ENCODE data around the gene TREX2. TPM values are rescaled to one million over a fixed set of nuclear protein-coding genes. Genes with fewer than 3 reads are reported as not detected.

The TREX2 gene
- total RNA-seq, 2 experiments from 2014 or later = 3.7 to 6.7 TPM

- ChIA-PET CTCF (ENCODE audit: unreplicated experiment) (no interaction called here), POLR2A (no interaction called here)
- no peak for TF ChIP-seq EZH2phosphoT487 (IDR thresholded peaks at IDR 0.05; ENCODE audit: borderline replicate concordance, low read depth, low read length)
- TF ChIP-seq CTCF (conservative IDR thresholded peaks at IDR 0.05; ENCODE audit: low read length) = no peak
- Histone ChIP-seq H3K4me2 (ENCODE audit: low read length) (no peak overlapping the region), H3K4me1 (ENCODE audit: insufficient read depth, low read length, poor library complexity, severe bottlenecking) (peaks cover 12% of the 10 kb centered on the region), H3K27ac (ENCODE audit: low read depth, low read length, poor library complexity, severe bottlenecking) (no peak overlapping the region), H3K79me2 (ENCODE audit: insufficient read depth, low read depth, low read length) (peaks cover 18% of the 10 kb centered on the region; the same call in 1 of the 2 replicates), H3K36me3 (ENCODE audit: insufficient read depth, low read length) (peaks cover 31% of the 10 kb centered on the region), H3K9me3 (ENCODE audit: low read length) (no peaks in the 10 kb centered on the region), H2AFZ (ENCODE audit: low read length) (no peak overlapping the region), H3K9me2 (ENCODE audit: insufficient read depth, low read length) (no peaks in the 10 kb centered on the region), H3K4me3 (ENCODE audit: low read depth, low read length, poor library complexity, severe bottlenecking) (no peak overlapping the region), H4K20me1 (ENCODE audit: insufficient read depth, low read length) (no peaks in the 10 kb centered on the region; the same call in 1 of the 2 replicates)
- BruUV-seq (replicated peaks) = no TSS peak
- intact Hi-C loops (cut with micrococcal nuclease; ENCODE audit: unreplicated experiment) = no loop called here
- DNase-seq (ENCODE audit: low spot score) = no peak
These were observed 22.2 kb upstream of the TREX2 start for GRCh38 chrX:153468008-153468580.

- Histone ChIP-seq H2AFZ (ENCODE audit: low read length) (no peak overlapping the region), H3K9me3 (ENCODE audit: low read length) (no peaks in the 10 kb centered on the region), H3K79me2 (ENCODE audit: insufficient read depth, low read depth, low read length) (peaks cover 18% of the 10 kb centered on the region; the same call in 1 of the 2 replicates), H3K27ac (ENCODE audit: low read depth, low read length, poor library complexity, severe bottlenecking) (no peak overlapping the region), H3K4me3 (ENCODE audit: low read depth, low read length, poor library complexity, severe bottlenecking) (no peak overlapping the region), H3K4me1 (ENCODE audit: insufficient read depth, low read length, poor library complexity, severe bottlenecking) (peaks cover 12% of the 10 kb centered on the region), H3K4me2 (ENCODE audit: low read length) (no peak overlapping the region), H3K9me2 (ENCODE audit: insufficient read depth, low read length) (no peaks in the 10 kb centered on the region), H3K36me3 (ENCODE audit: insufficient read depth, low read length) (peaks cover 40% of the 10 kb centered on the region), H4K20me1 (ENCODE audit: insufficient read depth, low read length) (no peaks in the 10 kb centered on the region; the same call in 1 of the 2 replicates)
- POLR2A ChIA-PET = no interaction called here
- intact Hi-C loops (cut with micrococcal nuclease; ENCODE audit: unreplicated experiment) = no loop called here
- TF ChIP-seq EZH2phosphoT487 (IDR thresholded peaks at IDR 0.05; ENCODE audit: borderline replicate concordance, low read depth, low read length) (no peak), CTCF (conservative IDR thresholded peaks at IDR 0.05; ENCODE audit: low read length) (no peak)
- no peak for DNase-seq (ENCODE audit: low spot score)
- no TSS peak for BruUV-seq (replicated peaks)
- CTCF ChIA-PET (ENCODE audit: unreplicated experiment) = no interaction called here
These were observed 20.0 kb upstream of the TREX2 start for GRCh38 chrX:153465691-153466380.

- CTCF ChIA-PET (ENCODE audit: unreplicated experiment) = no interaction called here
- H3K9me3 ChIP-seq (ENCODE audit: low read length) = no peaks in the 10 kb centered on the region
- no peaks in the 10 kb centered on the region; the same call in 1 of the 2 replicates for H4K20me1 ChIP-seq (ENCODE audit: insufficient read depth, low read length)
- no peak overlapping the region for H3K4me3 ChIP-seq (ENCODE audit: low read depth, low read length, poor library complexity, severe bottlenecking)
- H3K9me2 ChIP-seq (ENCODE audit: insufficient read depth, low read length) = no peaks in the 10 kb centered on the region
- POLR2A ChIA-PET = no interaction called here
- intact Hi-C loops (cut with micrococcal nuclease; ENCODE audit: unreplicated experiment) = no loop called here
- BruUV-seq (replicated peaks) = no TSS peak
- H3K36me3 ChIP-seq (ENCODE audit: insufficient read depth, low read length) = peaks cover 55% of the 10 kb centered on the region
- H2AFZ ChIP-seq (ENCODE audit: low read length) = no peak overlapping the region
- DNase-seq (ENCODE audit: low spot score) = no peak
- TF ChIP-seq CTCF (conservative IDR thresholded peaks at IDR 0.05; ENCODE audit: low read length) = no peak
- H3K4me2 ChIP-seq (ENCODE audit: low read length) = no peak overlapping the region
- H3K27ac ChIP-seq (ENCODE audit: low read depth, low read length, poor library complexity, severe bottlenecking) = no peak overlapping the region
- H3K79me2 ChIP-seq (ENCODE audit: insufficient read depth, low read depth, low read length) = peaks cover 7% of the 10 kb centered on the region; the same call in 1 of the 2 replicates
- H3K4me1 ChIP-seq (ENCODE audit: insufficient read depth, low read length, poor library complexity, severe bottlenecking) = peaks cover 9% of the 10 kb centered on the region
These were observed 18.3 kb upstream of the TREX2 start for GRCh38 chrX:153464116-153464515.

All from OCI-LY7 (cell line).